ENCODE measurements around the gene NR6A1.

DNA sequence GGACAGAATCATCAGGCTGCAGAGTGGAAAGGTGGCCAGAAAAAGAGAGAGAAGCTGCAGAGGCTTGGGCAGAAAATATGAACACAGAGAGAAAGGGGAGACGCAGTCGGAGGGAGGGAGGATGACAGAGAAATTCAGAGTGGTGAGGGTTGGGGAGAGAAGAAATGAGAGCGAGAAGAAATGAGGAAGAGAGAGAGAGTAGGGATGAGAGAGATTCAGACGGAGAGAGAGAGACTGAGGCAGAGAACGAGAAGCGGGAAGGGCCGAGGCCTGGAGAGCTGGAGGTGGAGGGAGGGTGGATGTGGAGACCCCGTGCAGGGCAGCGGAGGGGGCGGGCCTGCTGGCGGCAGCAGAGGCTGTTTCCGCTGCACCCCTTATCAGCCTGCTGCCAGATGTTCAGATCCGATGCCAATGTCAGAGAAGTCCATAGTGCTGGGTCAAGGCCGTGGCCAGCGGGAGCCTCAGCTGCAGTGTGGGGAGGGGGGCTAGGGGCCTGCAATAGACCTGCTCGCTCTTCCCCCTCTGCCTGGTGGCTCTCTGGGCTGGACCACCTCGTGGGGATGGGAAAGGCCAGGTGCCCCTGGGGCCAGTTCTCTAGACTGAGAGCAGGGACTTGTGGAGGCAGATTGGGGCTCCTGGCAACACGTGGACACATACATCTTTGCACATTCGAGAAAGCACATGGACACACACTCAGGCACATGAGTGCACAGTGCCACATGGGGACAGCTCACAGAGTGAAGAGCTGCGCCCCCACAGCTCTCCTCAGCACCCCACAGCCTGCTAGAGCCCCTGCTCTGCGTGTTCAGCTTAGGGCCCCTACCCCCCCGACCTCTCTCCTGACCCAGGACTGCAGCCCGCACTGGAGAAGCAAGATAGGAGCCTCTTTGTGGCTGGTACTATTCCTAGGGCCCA is 259.0 kb downstream of the NR6A1 start:
- TF ChIP-seq POLR2A (IDR thresholded peaks at IDR 0.05) (no peak), EP300 (IDR thresholded peaks at IDR 0.05) (no peak)
- TF ChIP-seq, protein P1, sequence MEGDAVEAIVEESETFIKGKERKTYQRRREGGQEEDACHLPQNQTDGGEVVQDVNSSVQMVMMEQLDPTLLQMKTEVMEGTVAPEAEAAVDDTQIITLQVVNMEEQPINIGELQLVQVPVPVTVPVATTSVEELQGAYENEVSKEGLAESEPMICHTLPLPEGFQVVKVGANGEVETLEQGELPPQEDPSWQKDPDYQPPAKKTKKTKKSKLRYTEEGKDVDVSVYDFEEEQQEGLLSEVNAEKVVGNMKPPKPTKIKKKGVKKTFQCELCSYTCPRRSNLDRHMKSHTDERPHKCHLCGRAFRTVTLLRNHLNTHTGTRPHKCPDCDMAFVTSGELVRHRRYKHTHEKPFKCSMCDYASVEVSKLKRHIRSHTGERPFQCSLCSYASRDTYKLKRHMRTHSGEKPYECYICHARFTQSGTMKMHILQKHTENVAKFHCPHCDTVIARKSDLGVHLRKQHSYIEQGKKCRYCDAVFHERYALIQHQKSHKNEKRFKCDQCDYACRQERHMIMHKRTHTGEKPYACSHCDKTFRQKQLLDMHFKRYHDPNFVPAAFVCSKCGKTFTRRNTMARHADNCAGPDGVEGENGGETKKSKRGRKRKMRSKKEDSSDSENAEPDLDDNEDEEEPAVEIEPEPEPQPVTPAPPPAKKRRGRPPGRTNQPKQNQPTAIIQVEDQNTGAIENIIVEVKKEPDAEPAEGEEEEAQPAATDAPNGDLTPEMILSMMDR (IDR thresholded peaks at IDR 0.05): no peak
